Measurements from ENCODE around the gene ATM.

DNA sequence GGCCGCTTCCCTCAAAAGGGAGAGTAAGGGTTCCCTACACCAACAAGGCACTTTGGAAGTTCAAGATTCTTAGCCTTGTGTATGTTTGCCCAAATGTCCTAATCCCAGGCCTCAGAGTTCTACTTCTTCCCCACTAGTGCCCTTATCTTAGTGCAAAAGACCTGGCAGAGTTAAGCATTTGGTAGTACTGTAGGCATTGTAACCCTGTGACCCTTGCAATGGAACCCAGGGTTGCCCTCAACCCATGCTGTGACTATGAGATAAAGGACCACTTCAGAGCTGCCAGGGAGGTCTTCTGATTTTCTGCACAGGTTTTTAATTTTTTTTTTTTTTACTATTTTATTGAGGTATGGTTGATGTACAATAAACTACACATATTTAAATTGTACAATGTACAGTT, 179.4 kb downstream of the ATM start:
- no peak for TF ChIP-seq CTCF (IDR thresholded peaks at IDR 0.05)
- no peak for TF ChIP-seq POLR2AphosphoS5 (IDR thresholded peaks at IDR 0.05)
- TF ChIP-seq POLR2A (IDR thresholded peaks at IDR 0.05; ENCODE audit: low read depth), result no peak
